HuH-7 (cell line): ENCODE results near the gene FOLR3.
A peak's percentile ranks its signal among the peaks of the same experiment; 100 is the strongest.
"Not testable (repeated sequence)": the region's sequence is repeated elsewhere in the genome, so short reads cannot be mapped to it uniquely, and the experiment has no call there.

Source experiments
- DNase-seq: peaks from one replicate; pipeline ENCODE4 v3.0.0; 2011; ENCODE audit warnings: low spot score

The FOLR3 gene

GRCh38 chr11:72135473-72135872, at the start of gene FOLR3:
FOLR3 (plus strand) TSS chr11:72135725; CDS start chr11:72135953, 228 bp downstream.
- not testable (repeated sequence) for DNase-seq

- DNase-seq: no peak
Observed at GRCh38 chr11:72088076-72088808, 47.3 kb upstream of the FOLR3 start.

- DNase-seq: peak; percentile 66
Observed at GRCh38 chr11:72091292-72091691, 44.2 kb upstream of the FOLR3 start.

- DNase-seq: no peak
Observed at GRCh38 chr11:72098741-72099140, 36.8 kb upstream of the FOLR3 start.

- DNase-seq: no peak
Observed at GRCh38 chr11:72100009-72100408, 35.5 kb upstream of the FOLR3 start.

- DNase-seq: no peak
Observed at GRCh38 chr11:72100462-72100861, 35.1 kb upstream of the FOLR3 start.

GRCh38 chr11:72102162-72102561, 33.4 kb upstream of the FOLR3 start:
- DNase-seq: no peak

GRCh38 chr11:72102631-72102945, 32.9 kb upstream of the FOLR3 start:
- no peak for DNase-seq

- peak; percentile 88 for DNase-seq
Observed at GRCh38 chr11:72102946-72103753, 32.4 kb upstream of the FOLR3 start, which contains the start of gene LAMTOR1. LAMTOR1 (minus strand) TSS chr11:72103297; CDS start chr11:72103224, 73 bp downstream.

- DNase-seq: no peak
Observed at GRCh38 chr11:72103754-72104167, 31.8 kb upstream of the FOLR3 start.

- DNase-seq: no peak
Observed at GRCh38 chr11:72105888-72106287, 29.6 kb upstream of the FOLR3 start, which contains the start of gene TOMT. TOMT (plus strand) TSS chr11:72105924; CDS start chr11:72105952, 28 bp downstream.

GRCh38 chr11:72111300-72112142, 24.0 kb upstream of the FOLR3 start:
- no peak for DNase-seq

- DNase-seq: peak; percentile 71
Observed at GRCh38 chr11:72112143-72112977, 23.2 kb upstream of the FOLR3 start, which contains the start of gene ANAPC15. ANAPC15 (minus strand) TSS chr11:72112695; CDS start chr11:72111276, 1,419 bp downstream.

GRCh38 chr11:72112978-72113808, 22.3 kb upstream of the FOLR3 start:
- no peak for DNase-seq

- DNase-seq: no peak
Observed at GRCh38 chr11:72114570-72114969, 21.0 kb upstream of the FOLR3 start.

- DNase-seq: no peak
Observed at GRCh38 chr11:72116019-72116755, 19.3 kb upstream of the FOLR3 start.

GRCh38 chr11:72119198-72119597, 16.3 kb upstream of the FOLR3 start:
- DNase-seq: no peak

- DNase-seq: no peak
Observed at GRCh38 chr11:72120930-72121329, 14.6 kb upstream of the FOLR3 start.

GRCh38 chr11:72122607-72123006, 12.9 kb upstream of the FOLR3 start:
- DNase-seq: no peak
